HG03108 (cell line): Measurements from ENCODE around the gene NDUFAF4.
A peak's percentile ranks its signal among the peaks of the same experiment; 100 is the strongest.

Experiments
- ATAC-seq: cut with Tn5 transposase; IDR thresholded peaks from one replicate; pipeline ENCODE4 v1.9.1; 2021; ENCODE audit warnings: moderate library complexity; ENCODE audit not compliant: unreplicated experiment

NDUFAF4 gene

GRCh38 chr6:96897396-96898240 is at the start of gene NDUFAF4:
TSS of gene NDUFAF4 (minus strand) at chr6:96897891. CDS start at chr6:96897801, 90 bp downstream.
- peak; percentile 93 for ATAC-seq

GRCh38 chr6:96947055-96947454 is 49.4 kb upstream of the NDUFAF4 start:
- no peak for ATAC-seq

GRCh38 chr6:96943555-96944215 is 46.0 kb upstream of the NDUFAF4 start:
- no peak for ATAC-seq

- no peak for ATAC-seq
Measured at GRCh38 chr6:96942676-96943075, 45.0 kb upstream of the NDUFAF4 start.

GRCh38 chr6:96940322-96940721 is 42.6 kb upstream of the NDUFAF4 start:
- ATAC-seq: no peak

GRCh38 chr6:96939007-96939805 is 41.5 kb upstream of the NDUFAF4 start:
- ATAC-seq: no peak

- ATAC-seq: no peak
Measured at GRCh38 chr6:96934087-96934486, 36.4 kb upstream of the NDUFAF4 start.

GRCh38 chr6:96931198-96931597 is 33.5 kb upstream of the NDUFAF4 start:
- ATAC-seq: no peak

- ATAC-seq: no peak
Measured at GRCh38 chr6:96929741-96930140, 32.0 kb upstream of the NDUFAF4 start.

GRCh38 chr6:96927660-96928059 is 30.0 kb upstream of the NDUFAF4 start:
- no peak for ATAC-seq

GRCh38 chr6:96926425-96926824 is 28.7 kb upstream of the NDUFAF4 start:
- no peak for ATAC-seq

GRCh38 chr6:96925290-96925687 is 27.6 kb upstream of the NDUFAF4 start:
- ATAC-seq: no peak

- ATAC-seq: peak; percentile 81
Measured at GRCh38 chr6:96923871-96924493, 26.3 kb upstream of the NDUFAF4 start.

GRCh38 chr6:96923400-96923799 is 25.7 kb upstream of the NDUFAF4 start:
- ATAC-seq: no peak

- no peak for ATAC-seq
Measured at GRCh38 chr6:96917098-96917497, 19.4 kb upstream of the NDUFAF4 start.

- no peak for ATAC-seq
Measured at GRCh38 chr6:96913621-96914020, 15.9 kb upstream of the NDUFAF4 start.

GRCh38 chr6:96911751-96912150 is 14.1 kb upstream of the NDUFAF4 start:
- no peak for ATAC-seq

GRCh38 chr6:96911171-96911570 is 13.5 kb upstream of the NDUFAF4 start:
- no peak for ATAC-seq

- no peak for ATAC-seq
Measured at GRCh38 chr6:96909811-96910210, 12.1 kb upstream of the NDUFAF4 start.

GRCh38 chr6:96907498-96907897 is 9.8 kb upstream of the NDUFAF4 start:
- ATAC-seq: peak; percentile 88

GRCh38 chr6:96900873-96901272 is 3.2 kb upstream of the NDUFAF4 start:
- ATAC-seq: no peak
